Measurements from ENCODE around the gene ATP1A4. TPM values are rescaled to one million over a fixed set of nuclear protein-coding genes. Genes with fewer than 3 reads are reported as not detected.

Gene ATP1A4
- total and polyA plus RNA-seq, 2 of the 13 experiments (the other 11 are each of a cell fraction or from before 2014, with no cell fraction given), result not detected

GRCh38 chr1:160168016-160168415 is 16.6 kb downstream of the ATP1A4 start:
- FAIRE-seq (no peak), DNase-seq (ENCODE audit: low spot score) (no peak), ATAC-seq (no peak)
- no TSS peak for BruUV-seq (replicated peaks)
- intact Hi-C loops (cut with micrococcal nuclease; ENCODE audit: unreplicated experiment) (no loop called here), in situ Hi-C loops (cut with HindIII; ENCODE audit: extremely low pct_ligation_motif_present, low pct_unique_long_range_greater_than_20kb) (no loop called here)
- 72% methylated on average over 5 of the region's 5 CpGs for WGBS (ENCODE audit: low lambda C conversion rate)
- Histone ChIP-seq H4K20me1 (ENCODE audit: insufficient read depth, low read length) (no peaks in the 10 kb centered on the region), H3K27me3 (ENCODE audit: control insufficient read depth in 1 of 2, insufficient read depth in 2 of 2, low read length in 2 of 2) (peaks cover 0 to 31% of the 10 kb centered on the region in 2 experiments; a peak in 3 of 5 replicates), H3K4me2 (ENCODE audit: low read depth, low read length) (no peak overlapping the region), H3K9me3 (ENCODE audit: low read length) (no peaks in the 10 kb centered on the region), H3K79me2 (ENCODE audit: insufficient read depth, low read length) (no peaks in the 10 kb centered on the region), H3K27ac (ENCODE audit: extremely low read length, insufficient read depth, low read length) (no peak overlapping the region), H3K4me3 (replicated peaks in 1 of 3; ENCODE audit: insufficient read depth in 1 of 3, low read depth in 2 of 3, low read length in 3 of 3) (no peak overlapping the region), H3K4me1 (ENCODE audit: insufficient read depth, low read length) (peaks cover 23% of the 10 kb centered on the region), H2AFZ (ENCODE audit: low read length) (no peak overlapping the region), H3K9ac (ENCODE audit: insufficient read depth, low read depth, low read length) (no peak overlapping the region), H3K36me3 (replicated peaks in 1 of 2; ENCODE audit: control insufficient read depth in 1 of 2, insufficient read depth in 2 of 2, low read length in 2 of 2) (no peaks in the 10 kb centered on the region)
- no peak for TF ChIP-seq CCAR2 (optimal IDR thresholded peaks at IDR 0.05; ENCODE audit: low read depth, low read length)
- POLR2A ChIA-PET, result no interaction called here
- CTCF ChIA-PET (ENCODE audit: low intra/inter-chr PET ratio, low total read pairs), result no interaction called here

GRCh38 chr1:160168609-160169369 is 17.4 kb downstream of the ATP1A4 start:
- ATAC-seq (no peak), DNase-seq (ENCODE audit: low spot score) (no peak), FAIRE-seq (no peak)
- Histone ChIP-seq H2AFZ (ENCODE audit: low read length) (no peak overlapping the region), H4K20me1 (ENCODE audit: insufficient read depth, low read length) (no peaks in the 10 kb centered on the region), H3K4me2 (ENCODE audit: low read depth, low read length) (no peak overlapping the region), H3K9me3 (ENCODE audit: low read length) (no peaks in the 10 kb centered on the region), H3K27ac (ENCODE audit: extremely low read length, insufficient read depth, low read length) (no peak overlapping the region), H3K27me3 (ENCODE audit: control insufficient read depth in 1 of 2, insufficient read depth in 2 of 2, low read length in 2 of 2) (peaks cover 0 to 38% of the 10 kb centered on the region in 2 experiments; a peak in 3 of 5 replicates), H3K4me3 (replicated peaks in 1 of 3; ENCODE audit: insufficient read depth in 1 of 3, low read depth in 2 of 3, low read length in 3 of 3) (no peak overlapping the region), H3K36me3 (replicated peaks in 1 of 2; ENCODE audit: control insufficient read depth in 1 of 2, insufficient read depth in 2 of 2, low read length in 2 of 2) (no peaks in the 10 kb centered on the region), H3K9ac (ENCODE audit: insufficient read depth, low read depth, low read length) (no peak overlapping the region), H3K79me2 (ENCODE audit: insufficient read depth, low read length) (no peaks in the 10 kb centered on the region), H3K4me1 (ENCODE audit: insufficient read depth, low read length) (peaks cover 15% of the 10 kb centered on the region)
- ChIA-PET POLR2A (no interaction called here), CTCF (ENCODE audit: low intra/inter-chr PET ratio, low total read pairs) (no interaction called here)
- intact Hi-C loops (cut with micrococcal nuclease; ENCODE audit: unreplicated experiment) (no loop called here), in situ Hi-C loops (cut with HindIII; ENCODE audit: extremely low pct_ligation_motif_present, low pct_unique_long_range_greater_than_20kb) (no loop called here)
- no TSS peak for BruUV-seq (replicated peaks)
- WGBS (ENCODE audit: low lambda C conversion rate), result 63% methylated on average over 11 of the region's 13 CpGs
- TF ChIP-seq NFAT5 (CRISPR knock-in tag; IDR thresholded peaks at IDR 0.05), result no peak
- TF ChIP-seq HDAC1 (CRISPR knock-in tag; IDR thresholded peaks at IDR 0.05), result no peak
- TF ChIP-seq ZNF776 (CRISPR knock-in tag; IDR thresholded peaks at IDR 0.05), result no peak
- no peak for TF ChIP-seq GATAD1 (CRISPR knock-in tag; IDR thresholded peaks at IDR 0.05)
- no peak for TF ChIP-seq NFIC (IDR thresholded peaks at IDR 0.05; ENCODE audit: low read length)
- no peak for TF ChIP-seq TCF12 (IDR thresholded peaks at IDR 0.05)
- no peak for TF ChIP-seq TCF12 (CRISPR knock-in tag; IDR thresholded peaks at IDR 0.05)
- TF ChIP-seq RNF219 (CRISPR knock-in tag; IDR thresholded peaks at IDR 0.05), result no peak

All from HepG2 (cell line).